Measurements from ENCODE around the gene FMN1.

- TF ChIP-seq CTCF (IDR thresholded peaks at IDR 0.05) (no peak), POLR2A (IDR thresholded peaks at IDR 0.05) (no peak)
These were observed 360.4 kb downstream of the FMN1 start for GRCh38 chr15:32834156-32834555.
